ENCODE results near the gene CCDC30. TPM values are rescaled to one million over a fixed set of nuclear protein-coding genes. Genes with fewer than 3 reads are reported as not detected.
A peak's percentile ranks its signal among the peaks of the same experiment; 100 is the strongest.

Gene CCDC30
- 1.0 TPM for total RNA-seq

GRCh38 chr1:42462828-42463763 lies at the start of gene CCDC30:
Gene CCDC30, plus strand, starts transcription at chr1:42463286. Its CDS starts 17,266 bp downstream, at chr1:42480552.
- no peaks in the 10 kb centered on the region for H3K9me3 ChIP-seq (ENCODE audit: control insufficient read depth in 3 of 3, low read length in 3 of 3)
- no peak within 1 kb of the TSS for H3K27ac ChIP-seq (ENCODE audit: low read depth, low read length)
- H3K36me3 ChIP-seq (ENCODE audit: control insufficient read depth in 3 of 3, insufficient read depth in 3 of 3, low read length in 3 of 3): peaks cover 3 to 24% (median 16%) of the 10 kb centered on the region in 3 donors
- H3K27me3 ChIP-seq (ENCODE audit: control insufficient read depth in 3 of 3, insufficient read depth in 3 of 3, low read length in 3 of 3): no peaks in the 10 kb centered on the region
- peaks cover 3 to 17% (median 9%) of the 10 kb centered on the region in 3 donors for H3K4me1 ChIP-seq (ENCODE audit: control insufficient read depth in 3 of 3, insufficient read depth in 3 of 3, low read length in 3 of 3)
- peak within 1 kb of the TSS; percentile 32 to 72 (median 36) for H3K9ac ChIP-seq (ENCODE audit: low read depth in 1 of 3, low read length in 3 of 3)
- peak within 1 kb of the TSS; percentile 74 to 89 (median 82) for H3K4me3 ChIP-seq (ENCODE audit: low read length in 3 of 3)

DNA sequence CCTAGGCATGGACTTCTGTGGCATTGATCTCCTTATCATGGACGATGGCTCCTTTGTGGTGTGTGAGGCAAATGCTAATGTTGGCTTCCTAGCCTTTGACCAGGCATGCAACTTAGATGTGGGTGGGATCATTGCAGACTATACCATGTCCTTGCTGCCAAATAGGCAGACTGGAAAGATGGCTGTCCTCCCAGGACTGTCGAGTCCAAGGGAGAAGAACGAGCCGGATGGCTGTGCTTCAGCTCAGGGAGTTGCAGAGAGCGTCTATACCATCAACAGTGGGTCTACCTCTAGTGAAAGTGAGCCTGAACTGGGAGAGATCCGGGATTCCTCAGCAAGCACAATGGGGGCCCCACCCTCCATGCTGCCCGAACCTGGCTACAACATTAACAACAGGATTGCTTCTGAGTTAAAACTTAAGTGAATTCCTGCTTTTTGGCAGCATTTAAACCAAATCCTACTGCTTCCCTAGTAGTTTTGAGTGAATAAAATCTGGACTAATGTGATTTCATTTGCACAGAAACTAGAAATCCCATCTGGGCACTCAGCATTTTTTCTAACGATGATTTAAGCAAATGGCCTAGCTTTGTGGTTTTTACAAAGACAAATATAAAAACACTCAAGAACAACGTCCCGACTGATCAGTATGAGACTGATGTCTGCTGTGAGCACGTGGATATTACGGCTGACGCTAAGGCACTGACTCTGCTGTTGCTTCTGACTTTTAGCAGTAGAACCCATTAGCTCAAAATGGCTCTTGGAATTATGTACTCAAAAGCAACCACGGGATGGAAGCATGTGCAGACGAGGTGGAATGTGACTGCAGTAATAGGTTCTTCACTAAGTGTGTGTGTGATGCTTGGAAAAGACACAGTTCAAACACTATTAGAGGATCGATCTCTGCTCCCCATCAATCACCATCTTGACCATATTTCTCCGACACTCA lies 48.3 kb upstream of the CCDC30 start:
- Histone ChIP-seq H3K9me3 (ENCODE audit: control insufficient read depth in 3 of 3, low read length in 3 of 3) (no peaks in the 10 kb centered on the region), H3K4me1 (ENCODE audit: control insufficient read depth in 3 of 3, insufficient read depth in 3 of 3, low read length in 3 of 3) (peaks cover 0 to 4% (median 0%) of the 10 kb centered on the region in 3 donors), H3K4me3 (ENCODE audit: low read length in 3 of 3) (no peak overlapping the region), H3K36me3 (ENCODE audit: control insufficient read depth in 3 of 3, insufficient read depth in 3 of 3, low read length in 3 of 3) (no peaks in the 10 kb centered on the region), H3K27ac (ENCODE audit: low read depth, low read length) (no peak overlapping the region), H3K27me3 (ENCODE audit: control insufficient read depth in 3 of 3, insufficient read depth in 3 of 3, low read length in 3 of 3) (peaks cover 0 to 7% (median 3%) of the 10 kb centered on the region in 3 donors), H3K9ac (ENCODE audit: low read depth in 1 of 3, low read length in 3 of 3) (no peak overlapping the region)

DNA sequence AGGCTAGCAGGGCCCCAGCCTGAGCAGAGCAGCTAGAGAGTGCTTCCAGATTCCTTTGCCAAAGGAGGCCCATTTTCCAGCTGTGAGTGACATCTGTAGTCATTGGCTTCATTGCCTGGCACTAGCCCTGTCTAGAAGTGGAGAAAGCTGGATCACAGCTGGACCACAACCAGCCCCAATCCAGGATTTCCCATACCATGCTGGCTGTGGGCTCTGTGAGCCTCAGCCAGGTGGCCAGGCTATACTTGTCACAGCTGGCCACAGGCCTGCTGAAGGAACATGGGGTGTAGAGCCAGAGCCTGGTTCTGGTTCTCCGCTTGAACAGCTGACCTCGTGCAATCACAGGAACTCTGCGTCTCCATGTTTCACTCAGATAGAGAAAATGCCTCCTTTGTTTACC lies 45.9 kb upstream of the CCDC30 start:
- Histone ChIP-seq H3K27ac (ENCODE audit: low read depth, low read length) (no peak overlapping the region), H3K9me3 (ENCODE audit: control insufficient read depth in 3 of 3, low read length in 3 of 3) (no peaks in the 10 kb centered on the region), H3K4me1 (ENCODE audit: control insufficient read depth in 3 of 3, insufficient read depth in 3 of 3, low read length in 3 of 3) (peaks cover 7 to 25% (median 13%) of the 10 kb centered on the region in 3 donors), H3K36me3 (ENCODE audit: control insufficient read depth in 3 of 3, insufficient read depth in 3 of 3, low read length in 3 of 3) (no peaks in the 10 kb centered on the region), H3K4me3 (ENCODE audit: low read length in 3 of 3) (no peak overlapping the region), H3K27me3 (ENCODE audit: control insufficient read depth in 3 of 3, insufficient read depth in 3 of 3, low read length in 3 of 3) (peaks cover 0 to 7% (median 3%) of the 10 kb centered on the region in 3 donors), H3K9ac (ENCODE audit: low read depth in 1 of 3, low read length in 3 of 3) (no peak overlapping the region)

- Histone ChIP-seq H3K27me3 (ENCODE audit: control insufficient read depth in 3 of 3, insufficient read depth in 3 of 3, low read length in 3 of 3) (peaks cover 0 to 7% (median 3%) of the 10 kb centered on the region in 3 donors), H3K9me3 (ENCODE audit: control insufficient read depth in 3 of 3, low read length in 3 of 3) (no peaks in the 10 kb centered on the region), H3K9ac (ENCODE audit: low read depth in 1 of 3, low read length in 3 of 3) (no peak overlapping the region), H3K4me1 (ENCODE audit: control insufficient read depth in 3 of 3, insufficient read depth in 3 of 3, low read length in 3 of 3) (peaks cover 7 to 25% (median 13%) of the 10 kb centered on the region in 3 donors), H3K4me3 (ENCODE audit: low read length in 3 of 3) (no peak overlapping the region), H3K27ac (ENCODE audit: low read depth, low read length) (no peak overlapping the region), H3K36me3 (ENCODE audit: control insufficient read depth in 3 of 3, insufficient read depth in 3 of 3, low read length in 3 of 3) (no peaks in the 10 kb centered on the region)
Observed at GRCh38 chr1:42418516-42418915, 44.6 kb upstream of the CCDC30 start.

DNA sequence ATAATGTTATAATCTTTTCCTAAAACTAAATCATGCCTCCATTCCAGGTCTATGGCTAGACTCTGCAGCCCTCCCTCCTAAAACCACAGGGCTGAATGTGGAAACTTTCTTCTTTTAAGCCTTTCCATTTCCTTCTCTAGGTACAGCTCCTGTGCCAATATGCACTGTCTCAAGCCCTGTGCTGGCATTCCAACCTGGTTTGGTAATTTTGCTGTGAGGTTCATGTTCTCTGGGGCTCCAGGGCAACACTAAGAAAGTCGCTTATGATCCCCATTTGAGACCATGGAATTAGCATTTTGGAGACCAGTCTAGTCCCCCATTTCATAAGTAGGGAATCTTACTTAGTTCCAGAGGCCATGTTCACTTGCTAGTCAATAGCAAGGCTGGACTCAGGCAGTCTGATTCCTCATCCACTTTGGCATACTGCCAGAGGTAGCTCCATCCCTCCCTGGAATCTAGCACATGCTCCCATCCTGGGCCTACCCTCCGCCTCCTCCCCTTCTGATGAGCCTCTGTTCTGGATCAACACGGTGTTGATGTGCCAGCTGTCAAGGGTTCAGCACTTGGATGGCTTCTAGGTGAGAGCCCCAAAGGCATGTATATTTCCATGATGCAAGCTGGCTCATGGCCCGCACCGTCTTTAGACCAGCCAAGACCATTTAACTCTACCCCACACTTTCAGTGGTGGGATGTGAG lies 43.8 kb upstream of the CCDC30 start:
- Histone ChIP-seq H3K36me3 (ENCODE audit: control insufficient read depth in 3 of 3, insufficient read depth in 3 of 3, low read length in 3 of 3) (no peaks in the 10 kb centered on the region), H3K9me3 (ENCODE audit: control insufficient read depth in 3 of 3, low read length in 3 of 3) (no peaks in the 10 kb centered on the region), H3K4me1 (ENCODE audit: control insufficient read depth in 3 of 3, insufficient read depth in 3 of 3, low read length in 3 of 3) (peaks cover 7 to 25% (median 13%) of the 10 kb centered on the region in 3 donors), H3K27ac (ENCODE audit: low read depth, low read length) (no peak overlapping the region), H3K27me3 (ENCODE audit: control insufficient read depth in 3 of 3, insufficient read depth in 3 of 3, low read length in 3 of 3) (peaks cover 0 to 7% (median 3%) of the 10 kb centered on the region in 3 donors), H3K9ac (ENCODE audit: low read depth in 1 of 3, low read length in 3 of 3) (no peak overlapping the region), H3K4me3 (ENCODE audit: low read length in 3 of 3) (no peak overlapping the region)

DNA sequence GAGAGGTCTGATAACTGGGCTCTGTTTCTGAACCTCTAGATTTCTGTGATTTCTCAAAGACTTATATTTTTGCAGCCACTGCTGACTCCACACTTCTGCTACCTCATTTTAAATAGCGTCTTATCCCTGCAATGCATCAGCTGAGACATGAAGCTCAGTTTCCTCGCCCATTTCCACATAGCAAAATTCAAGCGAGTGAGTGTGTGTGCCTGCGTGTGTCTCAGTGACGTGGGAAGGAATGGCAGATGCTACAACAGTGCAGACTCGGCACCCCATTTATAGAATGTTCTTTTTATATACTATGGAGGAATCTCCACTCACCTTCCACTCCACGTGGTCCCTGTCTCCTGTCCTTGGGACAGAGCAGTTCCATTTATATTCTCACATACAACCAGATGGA lies 43.0 kb upstream of the CCDC30 start:
- no peak overlapping the region for H3K27ac ChIP-seq (ENCODE audit: low read depth, low read length)
- no peaks in the 10 kb centered on the region for H3K36me3 ChIP-seq (ENCODE audit: control insufficient read depth in 3 of 3, insufficient read depth in 3 of 3, low read length in 3 of 3)
- H3K4me1 ChIP-seq (ENCODE audit: control insufficient read depth in 3 of 3, insufficient read depth in 3 of 3, low read length in 3 of 3): peaks cover 7 to 25% (median 13%) of the 10 kb centered on the region in 3 donors

GRCh38 chr1:42420911-42421585 lies 42.0 kb upstream of the CCDC30 start:
- H3K9me3 ChIP-seq (ENCODE audit: control insufficient read depth in 3 of 3, low read length in 3 of 3): no peaks in the 10 kb centered on the region
- H3K27me3 ChIP-seq (ENCODE audit: control insufficient read depth in 3 of 3, insufficient read depth in 3 of 3, low read length in 3 of 3): peaks cover 0 to 3% (median 0%) of the 10 kb centered on the region in 3 donors
- H3K4me1 ChIP-seq (ENCODE audit: control insufficient read depth in 3 of 3, insufficient read depth in 3 of 3, low read length in 3 of 3): peaks cover 7 to 25% (median 13%) of the 10 kb centered on the region in 3 donors
- no peaks in the 10 kb centered on the region for H3K36me3 ChIP-seq (ENCODE audit: control insufficient read depth in 3 of 3, insufficient read depth in 3 of 3, low read length in 3 of 3)
- H3K9ac ChIP-seq (ENCODE audit: low read depth in 1 of 3, low read length in 3 of 3): no peak overlapping the region
- H3K27ac ChIP-seq (ENCODE audit: low read depth, low read length): no peak overlapping the region
- no peak overlapping the region for H3K4me3 ChIP-seq (ENCODE audit: low read length in 3 of 3)

More for the DNA sequence above, 43.0 kb upstream of the CCDC30 start:
- H3K9me3 ChIP-seq (ENCODE audit: control insufficient read depth in 3 of 3, low read length in 3 of 3): no peaks in the 10 kb centered on the region
- H3K4me3 ChIP-seq (ENCODE audit: low read length in 3 of 3): no peak overlapping the region
- no peak overlapping the region for H3K9ac ChIP-seq (ENCODE audit: low read depth in 1 of 3, low read length in 3 of 3)
- H3K27me3 ChIP-seq (ENCODE audit: control insufficient read depth in 3 of 3, insufficient read depth in 3 of 3, low read length in 3 of 3): peaks cover 0 to 3% (median 0%) of the 10 kb centered on the region in 3 donors

DNA sequence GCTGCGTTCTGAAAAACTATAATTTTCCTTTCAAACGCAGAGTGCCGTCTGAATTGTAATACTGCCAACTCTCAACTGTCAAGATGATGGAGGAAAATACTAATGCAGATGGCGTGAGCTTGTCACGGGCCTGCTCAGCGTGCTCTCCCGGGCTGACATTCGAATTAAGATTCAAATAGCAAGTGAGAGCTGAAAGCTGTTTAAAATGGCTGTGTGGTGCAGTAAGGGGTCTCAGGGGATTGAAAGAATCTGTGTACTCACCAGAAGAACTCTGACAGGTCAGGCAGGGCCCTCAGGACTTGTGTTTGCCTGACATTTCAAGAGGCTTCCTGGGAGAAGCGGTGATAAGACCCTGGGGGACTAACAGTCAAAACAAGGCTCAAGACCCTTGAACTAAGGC lies 40.3 kb upstream of the CCDC30 start:
- Histone ChIP-seq H3K27ac (ENCODE audit: low read depth, low read length) (no peak overlapping the region), H3K9ac (ENCODE audit: low read depth in 1 of 3, low read length in 3 of 3) (no peak overlapping the region), H3K4me3 (ENCODE audit: low read length in 3 of 3) (no peak overlapping the region), H3K9me3 (ENCODE audit: control insufficient read depth in 3 of 3, low read length in 3 of 3) (no peaks in the 10 kb centered on the region), H3K4me1 (ENCODE audit: control insufficient read depth in 3 of 3, insufficient read depth in 3 of 3, low read length in 3 of 3) (peaks cover 7 to 25% (median 13%) of the 10 kb centered on the region in 3 donors), H3K36me3 (ENCODE audit: control insufficient read depth in 3 of 3, insufficient read depth in 3 of 3, low read length in 3 of 3) (no peaks in the 10 kb centered on the region), H3K27me3 (ENCODE audit: control insufficient read depth in 3 of 3, insufficient read depth in 3 of 3, low read length in 3 of 3) (peaks cover 0 to 3% (median 0%) of the 10 kb centered on the region in 3 donors)

GRCh38 chr1:42423681-42424080 lies 39.4 kb upstream of the CCDC30 start:
- no peak overlapping the region for H3K4me3 ChIP-seq (ENCODE audit: low read length in 3 of 3)
- peaks cover 0 to 3% (median 0%) of the 10 kb centered on the region in 3 donors for H3K27me3 ChIP-seq (ENCODE audit: control insufficient read depth in 3 of 3, insufficient read depth in 3 of 3, low read length in 3 of 3)
- no peak overlapping the region for H3K27ac ChIP-seq (ENCODE audit: low read depth, low read length)
- peaks cover 7 to 25% (median 13%) of the 10 kb centered on the region in 3 donors for H3K4me1 ChIP-seq (ENCODE audit: control insufficient read depth in 3 of 3, insufficient read depth in 3 of 3, low read length in 3 of 3)
- no peaks in the 10 kb centered on the region for H3K9me3 ChIP-seq (ENCODE audit: control insufficient read depth in 3 of 3, low read length in 3 of 3)
- no peak overlapping the region for H3K9ac ChIP-seq (ENCODE audit: low read depth in 1 of 3, low read length in 3 of 3)
- H3K36me3 ChIP-seq (ENCODE audit: control insufficient read depth in 3 of 3, insufficient read depth in 3 of 3, low read length in 3 of 3): no peaks in the 10 kb centered on the region

Measured in skeletal muscle tissue (tissue), 4 donors.